Tibial nerve (tissue), 4 donors: ENCODE measurements around the gene RNF130. TPM values are rescaled to one million over a fixed set of nuclear protein-coding genes. Genes with fewer than 3 reads are reported as not detected.

Experiments used
- DNase-seq, 2 donors: peaks; one replicate each; pipeline ENCODE4 v3.0.0-alpha.2; 2019; ENCODE audit warnings: low spot score in 2 of 2
- H3K27ac ChIP-seq, 4 donors: fragments of 200-600 bp; sonication (generic) in 3 of 4; one replicate each; pipeline ENCODE4 v1.5.1; 2017 to 2019; ENCODE audit warnings: mild to moderate bottlenecking in 1 of 4
- H3K27me3 ChIP-seq, 2 donors: fragments of 200-600 bp; sonication (generic) in 1 of 2; one replicate each; pipeline versions ENCODE4 v1.5.1 to v1.6.0; 2017 to 2019
- H3K36me3 ChIP-seq, 3 donors: fragments of 200-600 bp; sonication (generic); one replicate each; pipeline ENCODE4 v1.5.1; 2018 to 2019
- H3K4me1 ChIP-seq, 4 donors: fragments of 200-600 bp; sonication (generic) in 3 of 4; one replicate each; pipeline ENCODE4 v1.5.1; 2017 to 2019
- H3K4me3 ChIP-seq, 4 donors: fragments of 200-600 bp; sonication (generic) in 3 of 4; one replicate each; pipeline ENCODE4 v1.5.1; 2017 to 2019; ENCODE audit warnings: mild to moderate bottlenecking in 1 of 4, moderate library complexity in 1 of 4
- H3K9me3 ChIP-seq, 4 donors: fragments of 200-600 bp; sonication (generic) in 3 of 4; one replicate each; pipeline ENCODE4 v1.5.1; 2017 to 2019
- EP300 ChIP-seq, 2 donors: sonication (generic); formaldehyde crosslinking; IDR thresholded peaks; one replicate each; pipeline ENCODE4 v1.6.1; 2017; ENCODE audit warnings: antibody characterized with exemption in 2 of 2, mild to moderate bottlenecking in 1 of 2
- POLR2A ChIP-seq, 2 donors: fragments of 450-650 bp; IDR thresholded peaks; one replicate each; pipeline ENCODE4 v1.6.1; 2017; ENCODE audit warnings: antibody characterized with exemption in 2 of 2, mild to moderate bottlenecking in 2 of 2, moderate library complexity in 2 of 2
- WGBS, 2 donors: methylation state at CpG; one replicate each; pipeline ENCODE4 v1.1.5; 2018; 5-methylcytosine and 5-hydroxymethylcytosine counted together
- total RNA-seq, 4 donors: library from RNA; depleted of rRNA; stranded (reverse); fragments of >200 nt; gene quantifications; one replicate each; pipeline ENCODE4 v1.1.0, GENCODE V29; 2016
- TF ChIP-seq, protein P1 (sequence below), 5 experiments: fragments of 200-600 bp in 3 of 5; fragments of 450-650 bp in 2 of 5; sonication (generic) in 3 of 5; IDR thresholded peaks; one replicate each; pipeline ENCODE4 v1.5.1; 2016 to 2019; ENCODE audit warnings: antibody characterized with exemption in 5 of 5, mild to moderate bottlenecking in 3 of 5, moderate library complexity in 2 of 5

The RNF130 gene
- total RNA-seq, 4 donors from 2014 or later, result 121 to 150 (median 143) TPM

DNA sequence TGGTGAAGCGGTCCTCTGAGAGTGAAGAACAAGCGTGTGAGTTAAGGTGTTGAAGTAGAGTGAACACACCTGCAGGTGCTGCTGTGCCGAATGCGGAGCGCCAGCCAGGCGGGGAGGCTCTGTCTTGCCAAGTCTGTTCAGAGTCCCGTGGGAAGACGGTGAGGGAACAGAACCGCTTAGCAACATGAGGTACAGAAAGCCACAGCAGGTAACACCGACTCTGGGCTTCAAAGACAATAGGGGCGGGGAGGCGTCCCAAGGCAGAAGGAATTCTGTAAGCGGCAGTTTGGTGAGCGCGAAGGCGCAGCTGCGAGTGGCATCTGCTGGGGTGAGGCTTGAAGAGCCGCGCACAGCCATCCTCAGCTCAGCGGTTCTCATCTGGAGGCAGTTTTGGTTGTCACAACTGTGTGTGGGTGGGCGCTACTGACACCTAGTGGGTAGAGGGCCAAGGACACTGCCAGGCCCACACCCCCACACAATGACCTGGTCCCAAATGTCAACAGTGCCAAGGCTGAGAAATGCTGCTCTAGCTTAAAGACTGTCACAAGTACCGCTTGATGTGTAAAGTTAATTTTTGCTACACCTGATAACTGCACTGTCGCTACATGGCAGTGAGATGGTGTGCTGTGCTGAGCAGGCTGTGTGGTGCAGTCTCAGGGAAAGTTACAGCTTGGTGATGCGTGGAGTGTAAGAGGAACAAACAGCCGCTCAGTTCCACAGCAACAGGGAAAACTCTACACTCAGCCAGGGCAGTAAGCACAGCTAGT is 96.4 kb downstream of the RNF130 start:
- TF ChIP-seq EP300 (IDR thresholded peaks at IDR 0.05), result no peak
- TF ChIP-seq POLR2A (IDR thresholded peaks at IDR 0.05), result no peak
- TF ChIP-seq, protein P1, sequence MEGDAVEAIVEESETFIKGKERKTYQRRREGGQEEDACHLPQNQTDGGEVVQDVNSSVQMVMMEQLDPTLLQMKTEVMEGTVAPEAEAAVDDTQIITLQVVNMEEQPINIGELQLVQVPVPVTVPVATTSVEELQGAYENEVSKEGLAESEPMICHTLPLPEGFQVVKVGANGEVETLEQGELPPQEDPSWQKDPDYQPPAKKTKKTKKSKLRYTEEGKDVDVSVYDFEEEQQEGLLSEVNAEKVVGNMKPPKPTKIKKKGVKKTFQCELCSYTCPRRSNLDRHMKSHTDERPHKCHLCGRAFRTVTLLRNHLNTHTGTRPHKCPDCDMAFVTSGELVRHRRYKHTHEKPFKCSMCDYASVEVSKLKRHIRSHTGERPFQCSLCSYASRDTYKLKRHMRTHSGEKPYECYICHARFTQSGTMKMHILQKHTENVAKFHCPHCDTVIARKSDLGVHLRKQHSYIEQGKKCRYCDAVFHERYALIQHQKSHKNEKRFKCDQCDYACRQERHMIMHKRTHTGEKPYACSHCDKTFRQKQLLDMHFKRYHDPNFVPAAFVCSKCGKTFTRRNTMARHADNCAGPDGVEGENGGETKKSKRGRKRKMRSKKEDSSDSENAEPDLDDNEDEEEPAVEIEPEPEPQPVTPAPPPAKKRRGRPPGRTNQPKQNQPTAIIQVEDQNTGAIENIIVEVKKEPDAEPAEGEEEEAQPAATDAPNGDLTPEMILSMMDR (IDR thresholded peaks at IDR 0.05), result peak; percentile 7 to 35 (median 25)
- 72 to 80% methylated on average over 25 of the region's 25 CpGs for WGBS, 2 donors
- Histone ChIP-seq H3K36me3 (peaks cover 0 to 75% (median 0%) of the 10 kb centered on the region in 3 donors), H3K4me3 (no peak overlapping the region), H3K27ac (no peak overlapping the region), H3K9me3 (no peaks in the 10 kb centered on the region), H3K27me3 (no peaks in the 10 kb centered on the region), H3K4me1 (peaks cover 0 to 10% (median 1%) of the 10 kb centered on the region in 4 donors)
- no peak for DNase-seq

DNA sequence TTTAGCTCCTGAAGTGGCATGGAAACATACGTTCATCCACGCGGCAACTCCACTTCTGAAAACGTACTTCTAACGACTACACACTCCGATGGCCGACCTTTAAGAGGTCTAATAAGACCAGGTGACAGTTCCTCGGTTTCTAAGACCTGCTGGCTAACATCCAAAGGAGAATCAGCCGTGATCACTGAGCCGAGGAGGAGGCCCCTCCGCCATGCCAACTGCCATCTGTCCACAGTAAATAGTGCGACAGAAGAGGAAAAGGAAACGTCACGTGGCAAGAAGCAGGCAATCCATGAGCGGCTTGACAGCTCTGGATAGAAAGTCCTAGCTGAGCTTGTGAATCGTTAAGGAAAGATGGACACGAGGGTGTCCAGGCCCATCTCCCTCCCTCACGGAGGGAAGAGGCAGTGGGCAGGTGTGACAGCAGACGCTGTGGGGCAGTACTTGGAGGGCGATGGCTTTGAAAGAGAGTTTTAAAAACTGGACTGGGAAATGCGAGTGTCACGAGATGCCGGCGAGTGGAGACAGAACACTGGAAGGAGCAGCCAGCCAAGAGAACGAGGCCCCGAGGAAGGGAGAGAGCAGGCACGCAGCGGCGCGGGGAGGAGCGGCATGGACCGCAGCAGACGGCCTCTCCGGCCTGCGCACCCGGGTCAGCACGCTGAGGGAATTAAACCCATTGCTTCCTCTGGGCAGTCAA is 97.2 kb downstream of the RNF130 start:
- no peaks in the 10 kb centered on the region for H3K27me3 ChIP-seq
- H3K36me3 ChIP-seq, result peaks cover 0 to 75% (median 0%) of the 10 kb centered on the region in 3 donors

DNA sequence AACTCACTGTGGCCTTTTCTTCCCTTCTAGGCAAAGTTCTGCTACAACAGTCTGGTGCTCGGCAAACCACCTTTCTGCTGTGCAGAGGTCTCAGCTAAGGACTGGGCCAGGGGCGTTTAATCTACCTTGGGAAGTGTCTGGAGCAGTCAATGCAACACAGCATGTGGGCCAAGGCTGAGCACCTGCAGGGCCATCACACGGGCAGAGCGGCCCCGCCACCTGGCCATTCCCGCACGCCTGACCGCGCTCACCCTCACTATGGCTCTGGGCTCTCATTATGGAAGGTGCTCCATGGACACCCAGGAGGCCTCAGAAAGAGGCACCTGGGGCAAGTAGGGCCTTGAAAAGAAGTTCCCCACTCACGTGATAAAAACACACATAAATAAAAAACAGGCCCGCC is 98.2 kb downstream of the RNF130 start:
- H3K9me3 ChIP-seq, result no peaks in the 10 kb centered on the region
- DNase-seq, result no peak
- 92 to 96% methylated on average over 11 of the region's 11 CpGs for WGBS, 2 donors
- H3K27me3 ChIP-seq, result no peaks in the 10 kb centered on the region
- TF ChIP-seq EP300 (IDR thresholded peaks at IDR 0.05), result no peak
- TF ChIP-seq POLR2A (IDR thresholded peaks at IDR 0.05), result no peak
- TF ChIP-seq, protein P1 (IDR thresholded peaks at IDR 0.05), result no peak
- H3K36me3 ChIP-seq, result peaks cover 0 to 75% (median 0%) of the 10 kb centered on the region in 3 donors
- H3K27ac ChIP-seq, result no peak overlapping the region
- no peak overlapping the region for H3K4me3 ChIP-seq
- H3K4me1 ChIP-seq, result peaks cover 0 to 10% (median 3%) of the 10 kb centered on the region in 4 donors

More for the DNA sequence above, 97.2 kb downstream of the RNF130 start:
- no peak for TF ChIP-seq POLR2A (IDR thresholded peaks at IDR 0.05)
- TF ChIP-seq, protein P1 (IDR thresholded peaks at IDR 0.05), result no peak
- TF ChIP-seq EP300 (IDR thresholded peaks at IDR 0.05), result no peak
- Histone ChIP-seq H3K9me3 (no peaks in the 10 kb centered on the region), H3K27ac (no peak overlapping the region), H3K4me1 (peaks cover 0 to 10% (median 3%) of the 10 kb centered on the region in 4 donors), H3K4me3 (no peak overlapping the region)
- DNase-seq, result no peak
- 89 to 93% methylated on average over 37 of the region's 37 CpGs for WGBS, 2 donors

DNA sequence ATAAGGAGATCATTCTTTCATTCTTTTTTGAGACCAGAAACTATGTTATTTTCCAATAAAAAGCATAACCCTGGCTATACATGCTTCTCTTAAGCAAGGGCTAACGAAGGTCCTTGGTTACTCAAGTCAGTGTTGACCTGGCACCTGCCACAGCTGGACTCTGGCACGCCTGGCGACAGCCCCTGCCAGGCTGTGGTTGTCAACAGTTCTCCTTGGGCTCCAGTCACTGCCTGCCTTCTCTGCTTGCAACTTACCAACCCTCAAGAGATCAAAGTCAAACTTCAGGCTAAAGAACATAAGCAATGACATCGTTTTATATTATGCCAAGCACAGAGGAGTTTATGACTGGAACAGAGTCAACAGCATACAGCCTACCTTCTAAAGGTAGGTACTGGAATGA is 102.4 kb downstream of the RNF130 start:
- no peak overlapping the region for H3K4me3 ChIP-seq
- H3K4me1 ChIP-seq, result peaks cover 0 to 6% (median 2%) of the 10 kb centered on the region in 4 donors
- 89 to 97% methylated on average over 4 of the region's 4 CpGs for WGBS, 2 donors
- no peaks in the 10 kb centered on the region for H3K9me3 ChIP-seq
- no peak overlapping the region for H3K27ac ChIP-seq
- no peak for TF ChIP-seq EP300 (IDR thresholded peaks at IDR 0.05)
- TF ChIP-seq, protein P1 (IDR thresholded peaks at IDR 0.05), result no peak
- H3K36me3 ChIP-seq, result peaks cover 0 to 77% (median 0%) of the 10 kb centered on the region in 3 donors
- no peak for DNase-seq
- no peaks in the 10 kb centered on the region for H3K27me3 ChIP-seq

DNA sequence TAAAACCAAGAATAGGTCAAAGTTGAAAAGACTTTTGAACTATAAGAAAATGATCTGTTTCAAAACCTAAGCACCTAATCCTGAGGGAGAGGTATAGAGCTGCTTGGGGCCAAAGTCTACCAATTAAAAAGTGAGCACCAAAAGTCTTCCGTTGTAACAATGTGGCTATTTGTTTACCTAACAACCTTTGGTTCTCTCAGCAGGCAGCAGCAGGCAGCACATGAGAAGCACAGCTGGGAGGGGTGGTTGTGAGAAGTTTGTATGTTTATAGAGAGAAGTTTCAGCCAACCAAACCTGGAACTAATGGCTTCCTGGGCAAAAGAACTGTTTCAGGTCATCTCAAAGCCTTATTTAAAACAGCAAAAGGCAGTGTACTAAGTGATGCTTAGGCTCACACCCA is 104.1 kb downstream of the RNF130 start:
- Histone ChIP-seq H3K4me1 (peaks cover 0 to 6% (median 2%) of the 10 kb centered on the region in 4 donors), H3K27me3 (no peaks in the 10 kb centered on the region), H3K4me3 (no peak overlapping the region), H3K36me3 (peaks cover 0 to 80% (median 0%) of the 10 kb centered on the region in 3 donors), H3K27ac (no peak overlapping the region), H3K9me3 (no peaks in the 10 kb centered on the region)
- TF ChIP-seq EP300 (IDR thresholded peaks at IDR 0.05), result no peak
- TF ChIP-seq POLR2A (IDR thresholded peaks at IDR 0.05), result no peak
- TF ChIP-seq, protein P1 (IDR thresholded peaks at IDR 0.05), result no peak
- DNase-seq, result no peak
- 29 to 32% methylated on average over 1 of the region's 1 CpG for WGBS, 2 donors
